NCI-H2227 (cell line): ENCODE measurements around the gene GLI2.

Source experiments
- DNase-seq: peaks from one replicate; lab custom pipeline; 2025; ENCODE audit not compliant: unreplicated experiment; lab: John Stamatoyannopoulos, UW

GLI2 gene

GRCh38 chr2:120754067-120754960 lies 18.6 kb downstream of the GLI2 start:
- no peak for DNase-seq

GRCh38 chr2:120758181-120759144 lies 22.8 kb downstream of the GLI2 start:
- no peak for DNase-seq

GRCh38 chr2:120759543-120760331 lies 24.1 kb downstream of the GLI2 start:
- DNase-seq = no peak

- DNase-seq = no peak
These were observed 24.9 kb downstream of the GLI2 start for GRCh38 chr2:120760446-120761135.

- DNase-seq = no peak
These were observed 25.6 kb downstream of the GLI2 start for GRCh38 chr2:120761164-120761861.

- no peak for DNase-seq
These were observed 26.2 kb downstream of the GLI2 start for GRCh38 chr2:120761911-120762310.

- DNase-seq = no peak
These were observed 26.8 kb downstream of the GLI2 start for GRCh38 chr2:120762341-120763061.

GRCh38 chr2:120763508-120763907 lies 27.8 kb downstream of the GLI2 start:
- DNase-seq = no peak

GRCh38 chr2:120763931-120764330 lies 28.3 kb downstream of the GLI2 start:
- no peak for DNase-seq

- DNase-seq = no peak
These were observed 28.8 kb downstream of the GLI2 start for GRCh38 chr2:120764492-120764891.

- DNase-seq = no peak
These were observed 29.5 kb downstream of the GLI2 start for GRCh38 chr2:120764991-120765677.

GRCh38 chr2:120765678-120766469 lies 30.2 kb downstream of the GLI2 start:
- no peak for DNase-seq

GRCh38 chr2:120766470-120767351 lies 31.0 kb downstream of the GLI2 start:
- DNase-seq = no peak

GRCh38 chr2:120767486-120768005 lies 31.9 kb downstream of the GLI2 start:
- no peak for DNase-seq

GRCh38 chr2:120768112-120769048 lies 32.7 kb downstream of the GLI2 start:
- no peak for DNase-seq
